Stomach (tissue), 4 donors: ENCODE measurements around the gene HOXB8.

Experiments
- CTCF ChIP-seq, 7 experiments: fragments of 450-650 bp in 4 of 7; fragments of 200-600 bp in 3 of 7; sonication (generic) in 3 of 7; IDR thresholded peaks; one replicate each; pipeline ENCODE4 v1.5.1; 2016 to 2019; ENCODE audit warnings: antibody characterized with exemption in 7 of 7, control low read depth in 2 of 7, mild to moderate bottlenecking in 1 of 7
- EP300 ChIP-seq: sonication (generic); formaldehyde crosslinking; IDR thresholded peaks from one replicate; pipeline ENCODE4 v1.6.1; 2017; ENCODE audit warnings: antibody characterized with exemption

- TF ChIP-seq EP300 (no peak), CTCF (IDR thresholded peaks at IDR 0.05) (no peak)
Measured at GRCh38 chr17:48592057-48592514, 23.0 kb downstream of the HOXB8 start.
